NCI-H345 treated with DMSO at 0.1 percent for 48 hours (cell line): Measurements from ENCODE around the gene MT1HL1.
"Not testable (repeated sequence)": the region's sequence is repeated elsewhere in the genome, so short reads cannot be mapped to it uniquely, and the experiment has no call there.

ENCODE experiments used
- DNase-seq: peaks from one replicate; lab custom pipeline; 2025; ENCODE audit not compliant: unreplicated experiment; lab: John Stamatoyannopoulos, UW

Gene MT1HL1

GRCh38 chr1:237018896-237019295 lies 14.7 kb upstream of the MT1HL1 start:
- no peak for DNase-seq

- DNase-seq = no peak
These were observed 12.4 kb upstream of the MT1HL1 start for GRCh38 chr1:237016626-237017025.

GRCh38 chr1:237013608-237014007 lies 9.4 kb upstream of the MT1HL1 start:
- no peak for DNase-seq

DNA sequence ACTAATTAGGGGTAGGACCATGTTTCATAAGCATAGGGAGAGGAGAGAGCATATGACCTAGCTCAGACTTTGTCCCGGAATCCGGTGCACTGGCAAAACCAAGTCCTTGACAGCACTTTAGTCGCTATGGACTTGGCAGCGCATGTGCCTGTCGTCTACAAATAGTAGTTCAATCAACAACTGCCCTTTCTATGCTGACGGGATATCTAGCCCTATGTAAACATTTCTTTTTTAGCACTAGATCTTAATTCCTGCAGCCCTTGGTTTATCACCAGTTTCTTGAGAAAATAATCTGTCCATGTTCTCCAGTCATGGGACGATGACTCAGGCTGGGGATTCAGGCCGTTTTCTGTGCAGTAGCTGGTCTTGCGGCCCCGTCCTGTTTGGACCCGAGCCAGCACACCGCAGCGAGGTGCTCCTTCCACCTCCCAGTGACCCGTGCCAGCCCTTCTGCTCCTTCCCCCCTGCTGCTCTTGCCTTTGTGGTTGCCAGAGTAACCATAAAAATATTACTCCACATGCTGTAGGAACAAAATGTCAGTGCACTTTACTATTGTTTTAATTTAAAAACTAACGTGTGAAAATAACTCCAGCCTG lies 8.6 kb upstream of the MT1HL1 start:
- no peak for DNase-seq

DNA sequence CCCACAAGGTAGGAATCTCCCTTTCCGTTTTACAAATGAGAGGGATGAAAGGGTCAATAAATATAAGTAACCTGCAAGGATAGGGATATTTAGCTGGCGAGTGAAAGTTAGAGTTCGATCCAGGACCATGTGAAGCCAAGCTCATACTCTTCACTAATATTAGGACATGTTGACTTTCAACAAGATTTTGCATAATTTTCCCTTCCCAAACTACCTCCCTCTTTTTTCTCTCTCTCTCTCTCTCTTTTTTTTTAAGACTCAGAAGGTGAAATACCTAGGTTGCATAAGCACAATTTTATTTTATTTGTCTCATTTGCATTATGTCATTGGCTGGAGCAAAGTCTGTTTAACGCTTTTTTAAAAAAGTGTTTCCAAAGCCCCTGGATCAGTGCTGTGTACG lies 8.1 kb upstream of the MT1HL1 start:
- DNase-seq = no peak

GRCh38 chr1:237011432-237011831 lies 7.2 kb upstream of the MT1HL1 start:
- DNase-seq = no peak

- no peak for DNase-seq
These were observed 5.4 kb upstream of the MT1HL1 start for GRCh38 chr1:237009611-237010010.

DNA sequence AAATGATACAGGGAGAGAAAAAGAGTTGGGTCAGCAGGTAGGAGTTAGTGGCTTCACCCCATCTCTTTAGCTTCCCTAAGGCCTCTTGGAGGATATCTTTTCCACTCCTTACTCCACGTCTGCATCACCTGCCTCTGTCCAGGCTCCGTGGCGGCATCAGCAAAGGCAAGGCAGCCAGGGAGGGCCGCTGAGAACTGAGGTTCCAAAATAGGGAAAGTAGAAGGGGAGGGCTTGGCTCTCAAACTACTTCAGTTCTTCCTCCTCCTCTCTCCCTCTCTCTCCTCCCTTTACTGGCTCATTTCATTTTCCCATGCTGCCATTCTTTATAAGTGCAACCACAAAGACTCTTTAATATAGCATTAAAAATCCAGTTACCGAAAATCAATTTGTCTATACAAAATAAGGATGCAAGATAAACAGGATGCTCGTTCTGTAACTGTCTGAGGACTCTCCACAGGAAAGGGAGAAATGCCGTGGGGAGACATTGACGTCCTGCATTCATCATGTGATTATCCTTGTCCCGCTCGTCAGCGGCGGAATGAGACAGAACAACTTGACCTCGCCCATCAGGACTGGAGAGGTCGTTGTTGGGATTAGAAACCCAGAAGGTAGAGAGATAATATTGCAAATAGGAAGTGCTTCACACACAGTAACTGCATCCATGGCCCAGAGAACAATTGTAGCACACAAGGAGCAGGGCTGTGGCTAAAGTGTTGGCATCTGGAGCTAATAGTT lies 3.1 kb upstream of the MT1HL1 start:
- no peak for DNase-seq

DNA sequence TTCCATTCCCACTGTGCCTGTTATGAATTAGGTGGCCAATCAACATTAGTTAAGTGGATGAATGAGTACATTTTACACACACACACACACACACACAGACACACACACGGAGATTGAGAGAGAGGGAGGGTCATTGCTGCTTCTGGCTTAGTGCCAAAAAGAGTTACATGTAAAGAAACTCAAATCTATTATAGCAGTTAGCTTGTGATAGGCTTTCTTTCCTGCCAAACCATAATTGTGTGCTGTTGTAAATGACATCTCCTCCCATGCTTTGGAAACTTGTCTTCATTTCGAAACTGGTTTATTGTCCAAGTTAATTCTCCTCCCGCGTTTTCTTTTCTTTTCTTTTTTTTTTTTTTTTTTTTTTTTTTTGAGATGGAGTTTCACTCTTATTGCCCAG lies 1.4 kb upstream of the MT1HL1 start:
- DNase-seq = no peak

DNA sequence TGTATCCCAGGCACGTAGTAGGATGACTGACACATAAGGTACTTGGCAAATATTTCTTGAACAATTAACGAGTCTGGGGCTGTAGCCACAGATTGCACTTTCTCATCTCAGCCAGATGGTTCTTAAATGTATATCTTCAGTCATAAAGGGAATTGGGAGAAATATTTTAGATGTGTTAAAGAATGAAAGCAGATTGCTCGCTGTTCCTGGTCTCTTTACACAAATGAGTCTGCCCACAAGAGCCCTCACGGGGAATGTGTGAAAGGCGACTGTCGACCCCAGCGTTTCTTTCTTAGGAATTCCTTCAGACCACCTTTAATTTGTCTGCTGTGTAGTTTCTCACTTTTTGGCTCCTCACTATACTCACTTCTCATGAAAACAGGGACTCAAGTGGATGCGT lies 725 bp downstream of the MT1HL1 start:
- DNase-seq = no peak

DNA sequence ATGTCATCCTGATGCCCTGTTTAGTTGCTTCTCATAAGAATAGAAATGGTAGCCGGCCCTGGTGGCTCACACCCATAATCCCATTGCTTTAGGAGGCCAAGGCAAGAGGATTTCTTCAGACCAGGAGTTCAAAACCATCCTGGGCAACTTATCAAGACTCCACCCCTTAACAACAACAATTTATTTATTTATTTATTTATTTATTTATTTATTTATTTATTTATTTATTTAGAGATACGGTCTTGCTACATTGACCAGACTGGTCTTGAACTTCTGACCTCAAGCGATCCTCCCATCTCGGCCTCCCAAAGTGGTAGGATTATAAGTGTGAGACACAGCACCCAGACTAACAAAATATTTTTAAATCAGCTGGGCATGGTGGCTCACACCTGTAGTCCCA lies 4.0 kb downstream of the MT1HL1 start:
- no peak for DNase-seq

- DNase-seq = no peak
These were observed 5.7 kb downstream of the MT1HL1 start for GRCh38 chr1:236998546-236998945.

DNA sequence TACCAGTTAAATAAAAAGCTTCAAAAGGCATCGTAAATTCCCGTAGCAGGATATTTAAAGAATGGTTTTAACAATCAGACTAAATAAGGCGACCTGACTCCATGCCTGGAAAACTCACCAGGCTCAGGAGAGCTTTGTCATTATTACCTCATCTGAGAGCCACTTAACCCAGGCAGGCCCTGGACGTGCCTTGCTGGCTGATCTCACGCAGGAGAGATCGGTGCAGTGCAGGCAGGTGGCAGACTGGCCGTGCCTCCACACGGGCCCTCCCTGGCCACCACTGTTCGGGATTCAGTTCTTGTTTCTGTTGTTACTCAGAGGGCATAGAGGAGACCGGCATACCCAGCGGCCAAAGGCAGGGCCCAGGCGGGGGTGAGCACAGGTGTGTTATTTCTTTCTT lies 6.4 kb downstream of the MT1HL1 start:
- DNase-seq = peak; percentile 56

GRCh38 chr1:236997361-236997760 lies 6.9 kb downstream of the MT1HL1 start:
- no peak for DNase-seq

DNA sequence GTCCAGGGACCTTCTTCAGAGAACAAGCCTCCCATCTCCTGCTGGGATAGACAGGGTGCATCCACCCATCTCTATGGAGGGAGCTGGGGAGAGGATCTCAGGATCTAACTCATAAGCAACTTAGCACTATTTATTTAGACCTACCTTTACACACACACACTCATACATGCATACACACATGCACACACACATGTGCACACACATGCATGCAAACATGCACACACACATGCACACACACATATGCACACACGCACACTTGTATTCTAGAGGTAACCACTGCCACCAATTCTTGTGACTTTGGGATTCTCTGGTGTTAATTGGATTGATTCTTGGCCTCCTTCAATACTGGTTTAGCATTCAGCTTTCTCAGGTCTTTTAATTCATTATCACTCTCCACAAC lies 9.8 kb downstream of the MT1HL1 start:
- DNase-seq = no peak

DNA sequence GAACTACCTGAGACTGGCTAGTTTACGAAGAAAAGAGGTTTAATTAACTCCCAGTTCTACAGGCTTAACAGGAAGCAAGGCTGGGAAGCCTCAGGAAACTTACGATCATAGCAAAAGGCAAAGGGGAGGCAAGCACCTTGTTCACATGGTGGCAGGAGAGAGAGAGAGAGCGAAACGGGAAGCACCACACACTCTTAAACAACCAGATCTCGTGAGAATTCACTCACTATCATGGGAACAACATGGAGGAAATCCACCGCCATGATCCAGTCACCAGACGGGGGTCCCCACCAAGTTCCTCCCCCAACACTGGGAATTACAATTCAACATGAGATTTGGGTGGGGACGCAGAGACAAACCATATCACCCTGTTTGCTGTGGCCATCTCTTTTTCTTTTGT lies 11.8 kb downstream of the MT1HL1 start:
- no peak for DNase-seq

- no peak for DNase-seq
These were observed 14.2 kb downstream of the MT1HL1 start for GRCh38 chr1:236990052-236990445.

GRCh38 chr1:236989290-236990051 lies 14.8 kb downstream of the MT1HL1 start:
- DNase-seq = no peak

DNA sequence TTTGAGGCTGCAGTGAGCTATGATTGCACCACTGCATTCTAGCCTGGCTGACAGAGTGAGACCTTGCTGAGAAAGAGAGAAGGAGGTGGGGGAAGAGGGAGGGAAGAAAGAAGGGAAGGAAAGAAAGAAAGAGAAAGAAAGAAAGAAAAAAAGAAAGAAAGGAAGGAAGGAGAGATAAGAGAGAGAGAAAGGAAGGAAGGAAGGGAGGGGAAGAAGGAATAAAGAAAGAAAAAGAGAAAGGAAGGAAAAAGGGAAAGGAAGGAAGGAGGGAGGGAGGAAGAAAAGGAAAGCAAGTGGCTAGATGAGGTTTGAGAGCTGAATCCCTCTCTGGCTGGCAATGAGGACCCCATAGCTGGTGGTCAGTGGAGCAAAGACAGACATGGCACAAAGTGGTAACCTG lies 20.4 kb downstream of the MT1HL1 start:
- no peak for DNase-seq

- DNase-seq = no peak
These were observed 21.9 kb downstream of the MT1HL1 start for GRCh38 chr1:236982380-236982779.

DNA sequence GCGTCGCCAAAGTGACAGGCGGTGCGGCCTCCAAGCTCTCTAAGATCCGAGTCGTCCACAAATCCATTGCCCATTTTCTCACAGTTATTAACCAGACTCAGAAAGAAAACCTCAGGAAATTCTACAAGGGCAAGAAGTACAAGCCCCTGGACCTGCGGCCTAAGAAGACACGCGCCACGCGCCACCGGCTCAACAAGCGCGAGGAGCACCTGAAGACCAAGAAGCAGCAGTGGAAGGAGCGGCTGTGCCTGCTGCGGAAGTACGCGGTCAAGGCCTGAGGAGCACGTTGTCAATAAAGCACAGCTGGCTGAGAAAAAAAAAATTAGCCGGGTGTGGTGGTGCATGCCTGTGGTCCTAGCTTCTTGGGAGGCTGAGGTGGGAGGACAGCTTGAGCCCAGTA lies 22.8 kb downstream of the MT1HL1 start:
- DNase-seq = not testable (repeated sequence)

GRCh38 chr1:236980673-236981072 lies 23.6 kb downstream of the MT1HL1 start:
- DNase-seq = no peak
